GM10847 (cell line): ENCODE results near the gene JMJD1C.

ENCODE experiments used
- POLR2A ChIP-seq: IDR thresholded peaks from 2 replicates; pipeline ENCODE4 v1.6.1; 2011; ENCODE audit not compliant: insufficient read length; ENCODE audit errors: extremely low read depth

JMJD1C gene

GRCh38 chr10:63192826-63193225 lies 273.0 kb downstream of the JMJD1C start:
- TF ChIP-seq POLR2A, result no peak

GRCh38 chr10:63175534-63175933 lies 290.2 kb downstream of the JMJD1C start:
- no peak for TF ChIP-seq POLR2A

- TF ChIP-seq POLR2A, result no peak
Measured at GRCh38 chr10:63173468-63174232, 292.1 kb downstream of the JMJD1C start.

- TF ChIP-seq POLR2A, result no peak
Measured at GRCh38 chr10:63171926-63172325, 293.9 kb downstream of the JMJD1C start.

GRCh38 chr10:63171255-63171855 lies 294.4 kb downstream of the JMJD1C start:
- TF ChIP-seq POLR2A, result no peak

DNA sequence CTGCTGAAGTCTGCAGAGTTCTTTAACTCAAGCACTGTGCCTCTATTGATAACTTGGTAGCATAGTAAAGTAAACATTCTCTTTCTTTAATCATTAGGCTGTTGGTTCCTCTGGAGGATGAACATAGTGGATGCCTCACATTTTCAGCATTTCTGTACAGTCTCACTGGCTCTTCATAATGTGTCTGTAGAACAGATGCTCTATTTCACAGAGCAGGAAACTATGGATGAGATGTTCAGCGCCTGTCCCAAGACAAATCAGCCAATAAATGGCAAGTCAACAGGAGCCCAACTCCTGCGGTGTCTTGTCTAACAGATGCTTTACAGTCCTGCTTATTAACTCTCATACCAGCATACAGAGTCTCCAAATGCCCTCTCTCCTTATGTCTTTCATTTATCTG lies 296.2 kb downstream of the JMJD1C start:
- TF ChIP-seq POLR2A, result no peak

DNA sequence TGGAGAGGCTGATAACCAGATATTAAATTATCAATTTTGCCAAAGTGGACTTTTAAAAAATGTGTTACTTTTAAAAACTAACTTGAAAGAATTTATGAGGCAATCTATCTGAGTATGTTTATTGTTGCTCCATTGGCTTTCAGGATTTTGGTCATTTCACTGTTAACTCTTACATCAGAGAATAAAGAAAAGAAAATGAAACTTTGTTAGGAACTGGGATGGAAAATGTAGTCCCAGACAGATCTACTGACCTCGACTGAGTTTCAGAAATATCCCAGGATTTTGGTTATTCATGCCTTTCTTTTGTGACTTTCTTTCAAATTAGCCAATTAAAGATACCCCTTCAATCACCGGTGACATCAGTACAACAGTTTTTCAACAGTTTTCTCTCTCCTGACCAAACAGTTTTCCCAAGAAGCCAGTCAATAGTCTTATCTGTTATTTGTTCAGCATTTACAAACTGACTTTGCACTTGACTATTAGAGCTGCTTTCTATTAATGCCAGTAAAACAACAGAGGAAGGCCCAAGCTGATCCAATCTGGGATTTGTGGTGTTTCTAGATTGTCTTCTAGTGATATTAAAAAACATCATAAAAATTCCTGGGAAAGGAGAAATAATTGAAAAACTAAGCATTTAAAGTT lies 296.8 kb downstream of the JMJD1C start:
- no peak for TF ChIP-seq POLR2A

- no peak for TF ChIP-seq POLR2A
Measured at GRCh38 chr10:63166742-63167258, 299.0 kb downstream of the JMJD1C start.

DNA sequence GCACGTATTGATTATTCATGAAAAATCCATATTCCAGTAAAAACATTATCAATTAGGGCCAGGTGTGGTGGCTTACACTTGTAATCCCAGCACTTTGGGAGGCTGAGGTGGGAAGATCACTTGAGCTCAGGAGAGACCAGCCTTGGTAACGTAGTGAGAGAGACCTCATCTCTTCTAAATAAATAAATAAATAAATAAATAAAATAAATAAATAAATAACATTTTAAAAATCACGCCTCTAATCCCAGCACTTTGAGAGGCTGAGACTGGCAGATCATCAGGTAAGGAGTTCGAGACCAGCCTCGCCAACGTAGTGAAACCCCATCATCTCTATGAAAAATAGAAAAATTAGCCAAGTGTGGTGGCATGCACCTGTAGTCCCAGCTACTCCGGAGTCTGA lies 300.5 kb downstream of the JMJD1C start:
- no peak for TF ChIP-seq POLR2A

DNA sequence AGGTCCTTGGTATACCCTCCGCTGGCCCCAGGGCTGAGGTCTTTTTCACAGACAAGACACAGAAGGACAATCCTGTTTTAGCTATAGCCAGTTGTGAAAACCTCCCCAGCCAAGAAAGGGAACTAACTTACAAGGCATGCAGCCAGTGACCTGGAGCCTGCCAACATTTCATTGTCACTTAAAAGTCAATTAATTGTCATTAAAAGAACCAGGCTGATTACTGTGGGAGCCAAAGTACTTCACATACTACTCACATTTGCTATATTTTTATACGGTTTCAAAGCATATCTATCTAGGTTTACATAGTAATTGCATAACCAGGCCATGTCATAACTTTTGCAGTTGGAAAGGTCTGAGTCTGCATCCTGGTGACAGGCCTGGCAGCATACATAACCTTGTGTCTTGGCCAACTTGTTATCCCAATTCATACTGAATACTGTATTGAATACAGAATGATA lies 301.6 kb downstream of the JMJD1C start:
- TF ChIP-seq POLR2A, result no peak

DNA sequence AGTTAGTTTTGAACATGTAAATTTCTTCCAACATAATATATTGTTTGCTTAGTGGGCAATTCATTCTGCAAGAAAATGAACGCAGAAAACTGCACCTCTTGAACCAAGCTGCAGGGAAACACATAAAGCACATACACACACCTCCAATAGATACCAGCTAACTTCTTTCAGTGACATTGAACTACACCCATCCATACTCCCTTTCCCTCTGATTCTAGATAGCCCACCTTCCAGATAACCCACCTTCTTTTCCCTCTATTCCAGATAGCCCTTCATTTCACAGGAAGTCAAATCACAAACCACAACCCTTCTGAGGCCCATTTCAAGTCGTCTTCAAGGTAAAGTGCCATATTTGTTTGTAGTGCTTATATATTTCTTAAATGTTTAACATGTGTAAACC lies 304.2 kb downstream of the JMJD1C start:
- TF ChIP-seq POLR2A, result no peak

GRCh38 chr10:63157845-63158624 lies 307.7 kb downstream of the JMJD1C start:
- no peak for TF ChIP-seq POLR2A

GRCh38 chr10:63156236-63156635 lies 309.5 kb downstream of the JMJD1C start:
- no peak for TF ChIP-seq POLR2A

DNA sequence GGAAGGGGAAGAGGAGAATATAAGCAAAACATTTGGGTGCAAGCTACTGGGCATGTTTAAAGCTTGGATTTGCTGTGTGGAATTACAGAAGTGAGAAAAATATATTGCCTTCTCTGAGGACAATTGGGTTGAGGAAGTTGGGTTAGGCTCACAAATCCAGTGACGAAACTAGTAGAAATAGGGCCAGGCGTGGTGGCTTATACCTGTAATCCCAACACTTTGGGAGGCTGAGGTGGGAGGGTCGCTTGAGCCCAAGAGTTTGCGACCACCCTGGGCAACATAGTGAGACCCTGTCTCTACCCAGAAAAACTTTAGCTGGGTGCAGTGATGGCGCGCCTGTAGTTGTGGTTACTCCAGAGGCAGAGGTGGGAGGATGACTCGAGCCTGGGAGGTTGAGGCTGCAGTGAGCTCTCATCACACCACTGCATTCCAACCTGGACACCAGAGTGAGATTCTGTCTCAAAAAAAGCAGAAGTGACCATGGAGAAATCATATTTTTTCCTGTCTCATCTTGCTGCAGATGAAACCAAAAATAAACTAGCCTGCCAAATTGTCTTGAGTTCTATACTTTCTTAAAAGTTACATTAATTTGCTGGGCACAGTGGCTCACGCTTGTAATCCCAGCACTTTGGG lies 310.3 kb downstream of the JMJD1C start:
- TF ChIP-seq POLR2A, result no peak
